ENCODE measurements around the gene MROH2A. TPM values are rescaled to one million over a fixed set of nuclear protein-coding genes. Genes with fewer than 3 reads are reported as not detected.
"Not testable (repeated sequence)": the region's sequence is repeated elsewhere in the genome, so short reads cannot be mapped to it uniquely, and the experiment has no call there.

MROH2A gene
- not detected for total RNA-seq
- long read RNA-seq = 0 reads

- DNase-seq (ENCODE audit: low spot score) = no peak
Observed at GRCh38 chr2:233778030-233778429, at the start of gene MROH2A. TSS of gene MROH2A (plus strand) at chr2:233778330. CDS start at chr2:233779359, 1,029 bp downstream.

- DNase-seq (ENCODE audit: low spot score) = no peak
Observed at GRCh38 chr2:233728723-233729301, 49.3 kb upstream of the MROH2A start, which contains the start of gene UGT1A3. TSS of gene UGT1A3 (plus strand) at chr2:233729042. CDS start at chr2:233729127, 85 bp downstream.

- DNase-seq (ENCODE audit: low spot score) = not testable (repeated sequence)
Observed at GRCh38 chr2:233736868-233737653, 41.1 kb upstream of the MROH2A start.

DNA sequence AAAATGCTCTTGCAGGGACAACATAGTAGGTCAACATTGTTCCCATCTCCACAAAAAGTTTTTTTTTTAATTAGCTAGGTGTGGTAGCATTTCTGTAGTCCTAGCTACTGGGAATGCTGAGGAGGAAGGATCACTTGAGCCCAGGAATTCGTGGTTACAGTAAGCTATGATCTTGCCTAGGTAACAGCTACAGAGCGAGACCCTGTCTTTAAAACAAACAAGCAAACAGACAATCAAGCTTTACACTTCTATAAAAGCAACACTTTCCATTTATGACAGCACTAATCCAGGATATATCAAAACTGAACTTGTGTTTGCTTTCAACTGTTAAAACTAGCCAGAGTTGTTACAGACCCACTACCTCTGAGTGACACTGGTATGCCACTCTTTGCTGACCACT, 37.3 kb upstream of the MROH2A start:
- no peak for DNase-seq (ENCODE audit: low spot score)

DNA sequence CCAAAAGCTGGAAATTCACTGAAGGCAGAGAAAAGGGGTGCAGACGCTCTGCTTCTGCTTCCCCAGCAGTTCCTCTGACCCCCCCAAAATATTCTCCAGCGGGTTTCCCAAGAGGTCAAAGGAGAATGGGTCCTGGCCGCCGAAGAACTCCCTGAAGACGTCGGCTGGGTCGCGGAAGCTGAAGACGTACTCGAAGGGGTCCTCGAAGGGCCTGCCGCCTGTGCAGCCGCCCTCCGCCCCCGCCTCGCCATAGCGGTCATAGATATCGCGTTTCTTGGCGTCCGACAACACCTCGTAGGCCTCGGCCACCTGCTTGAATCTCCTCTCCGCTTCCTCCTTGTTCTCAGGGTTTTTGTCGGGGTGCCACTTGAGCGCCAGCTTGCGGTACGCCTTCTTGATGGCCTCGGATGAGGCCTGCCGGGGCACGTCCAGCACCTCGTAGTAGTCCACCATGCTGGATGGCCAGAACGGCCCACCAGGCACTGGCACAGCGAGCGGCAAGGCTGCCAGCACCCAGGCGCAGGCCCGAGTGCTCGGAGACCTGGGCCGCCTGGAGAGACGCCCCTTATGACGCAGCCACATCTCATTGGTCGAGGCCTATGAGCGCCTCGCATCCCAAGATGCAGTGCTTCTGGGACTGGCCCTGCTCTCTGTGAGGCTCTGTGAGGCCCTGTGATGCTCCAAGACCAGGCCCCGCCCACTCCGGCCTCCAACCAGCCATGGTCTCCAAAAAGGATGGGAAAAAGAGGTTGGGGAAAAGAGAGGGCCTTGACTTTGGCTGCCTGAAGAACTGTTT, 34.5 kb upstream of the MROH2A start:
- DNase-seq (ENCODE audit: low spot score) = no peak

- no peak for DNase-seq (ENCODE audit: low spot score)
Observed at GRCh38 chr2:233745073-233745755, 32.9 kb upstream of the MROH2A start.

GRCh38 chr2:233745838-233746237, 32.3 kb upstream of the MROH2A start:
- DNase-seq (ENCODE audit: low spot score) = not testable (repeated sequence)

- DNase-seq (ENCODE audit: low spot score) = no peak
Observed at GRCh38 chr2:233746475-233747282, 31.5 kb upstream of the MROH2A start.

DNA sequence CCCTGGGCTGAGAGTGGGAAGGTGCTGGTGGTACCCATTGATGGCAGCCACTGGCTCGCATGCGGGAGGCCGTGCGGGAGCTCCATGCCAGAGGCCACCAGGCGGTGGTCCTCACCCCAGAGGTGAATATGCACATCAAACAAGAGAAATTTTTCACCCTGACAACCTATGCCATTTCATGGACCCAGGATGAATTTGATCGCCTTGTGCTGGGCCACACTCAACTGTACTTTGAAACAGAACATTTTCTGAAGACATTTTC, 30.9 kb upstream of the MROH2A start:
- no peak for DNase-seq (ENCODE audit: low spot score)

DNA sequence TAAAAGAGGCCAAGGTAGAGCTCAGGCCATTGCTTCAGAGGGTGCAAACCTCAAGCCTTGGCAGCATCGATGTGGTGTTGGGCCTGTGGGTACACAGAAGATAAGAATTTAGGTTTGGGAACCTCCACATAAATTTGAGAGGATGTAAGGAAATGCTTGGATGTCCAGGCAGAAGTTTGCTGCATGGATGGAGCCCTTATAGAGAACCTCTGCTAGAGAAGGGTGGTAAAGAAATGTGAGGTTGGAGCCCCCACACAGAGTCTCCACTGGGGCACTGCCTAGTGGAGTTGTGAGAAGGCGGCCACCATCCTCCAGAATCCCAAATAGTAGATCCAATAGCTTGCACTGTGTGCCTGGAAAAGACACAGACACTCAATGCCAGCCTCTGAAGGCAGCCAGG, 27.4 kb upstream of the MROH2A start:
- DNase-seq (ENCODE audit: low spot score) = not testable (repeated sequence)

DNA sequence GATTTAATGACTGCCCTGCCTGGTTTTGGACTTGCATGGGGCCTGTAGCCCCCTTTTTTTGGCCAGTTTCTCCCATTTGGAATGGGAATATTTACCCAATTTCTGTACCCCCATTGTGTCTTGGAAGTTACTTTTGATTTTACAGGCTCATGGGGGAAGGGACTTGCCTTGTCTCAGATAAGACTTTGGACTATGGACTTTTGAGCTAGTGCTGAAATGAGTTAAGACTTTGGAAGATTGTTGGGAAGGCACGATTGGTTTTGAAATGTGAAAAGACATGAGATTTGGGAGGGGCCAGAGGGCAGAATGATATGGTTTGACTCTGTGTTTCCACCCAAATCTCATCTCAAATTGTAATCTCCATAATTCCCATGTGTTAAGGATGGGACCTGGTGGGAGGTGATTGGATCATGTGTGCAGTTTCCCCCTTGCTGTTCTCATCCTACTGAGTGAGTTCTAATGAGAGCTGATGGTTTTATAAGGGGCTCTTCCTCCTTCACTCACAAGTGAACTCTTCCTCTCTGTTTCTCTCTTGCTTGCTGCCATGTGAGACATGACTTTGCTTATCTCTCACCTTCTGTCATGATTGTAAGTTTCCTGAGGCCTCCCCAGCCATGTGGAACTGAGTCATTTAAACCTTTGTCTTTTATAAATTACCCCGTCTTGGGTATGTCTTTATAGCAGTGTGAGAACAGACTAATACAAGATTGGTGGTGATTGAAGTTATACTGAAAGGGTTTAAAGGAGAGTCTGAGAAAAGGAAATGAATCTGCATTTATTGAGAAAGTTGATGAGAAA, 26.7 kb upstream of the MROH2A start:
- not testable (repeated sequence) for DNase-seq (ENCODE audit: low spot score)

- DNase-seq (ENCODE audit: low spot score) = no peak
Observed at GRCh38 chr2:233754872-233755611, 23.1 kb upstream of the MROH2A start.

- no peak for DNase-seq (ENCODE audit: low spot score)
Observed at GRCh38 chr2:233756429-233757081, 21.6 kb upstream of the MROH2A start.

DNA sequence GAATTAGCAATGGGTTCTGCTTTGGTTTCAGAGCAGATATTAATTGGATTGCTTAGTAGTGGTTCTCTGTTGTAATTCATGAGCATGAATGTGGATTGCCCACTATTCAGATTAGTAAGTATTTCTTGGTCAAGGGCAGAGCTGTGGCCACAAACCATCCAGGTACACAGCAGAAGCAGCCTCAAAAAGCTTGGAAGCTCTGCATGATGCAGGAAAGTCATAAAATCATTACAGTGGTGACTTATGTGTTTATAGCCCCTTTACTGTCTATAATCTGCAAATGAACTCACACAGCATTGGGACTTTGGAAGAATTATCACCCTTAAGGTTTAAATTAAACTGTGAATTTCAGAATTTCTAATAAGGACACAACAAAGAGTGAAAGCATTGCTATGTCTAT, 20.0 kb upstream of the MROH2A start:
- no peak for DNase-seq (ENCODE audit: low spot score)

GRCh38 chr2:233758849-233759248, 19.3 kb upstream of the MROH2A start:
- no peak for DNase-seq (ENCODE audit: low spot score)

- DNase-seq (ENCODE audit: low spot score) = no peak
Observed at GRCh38 chr2:233760043-233760442, 18.1 kb upstream of the MROH2A start, which contains the start of gene UGT1A1. TSS of gene UGT1A1 (plus strand) at chr2:233760270. CDS start at chr2:233760288, 18 bp downstream.

- DNase-seq (ENCODE audit: low spot score) = no peak
Observed at GRCh38 chr2:233761040-233761769, 16.9 kb upstream of the MROH2A start.

DNA sequence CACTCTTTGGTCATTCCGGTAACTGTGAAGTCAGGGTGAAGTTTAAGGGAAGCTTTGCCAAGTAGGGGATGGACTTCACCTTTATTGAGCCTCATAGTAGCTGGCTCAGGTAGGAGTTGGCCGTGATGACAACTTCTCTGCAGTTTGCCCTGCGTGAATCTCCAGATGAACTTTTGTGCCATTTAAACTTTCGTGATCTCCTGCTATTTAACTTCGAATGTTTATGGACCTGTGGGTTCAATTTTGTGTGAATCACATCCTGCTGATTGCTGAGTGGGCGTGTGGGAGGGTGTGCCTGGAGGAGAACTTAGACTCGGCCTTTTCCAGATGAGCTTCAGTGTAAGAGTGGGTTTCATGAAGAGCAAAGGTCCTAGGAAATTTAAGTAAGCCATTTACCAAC, 13.9 kb upstream of the MROH2A start:
- no peak for DNase-seq (ENCODE audit: low spot score)
